Right forelimb (tissue), 1 donor: Measurements from ENCODE around the gene ENTPD7.

Source experiments
- DNase-seq: peaks from one replicate; pipeline ENCODE4 v3.0.0-alpha.2; 2018

The ENTPD7 gene

DNA sequence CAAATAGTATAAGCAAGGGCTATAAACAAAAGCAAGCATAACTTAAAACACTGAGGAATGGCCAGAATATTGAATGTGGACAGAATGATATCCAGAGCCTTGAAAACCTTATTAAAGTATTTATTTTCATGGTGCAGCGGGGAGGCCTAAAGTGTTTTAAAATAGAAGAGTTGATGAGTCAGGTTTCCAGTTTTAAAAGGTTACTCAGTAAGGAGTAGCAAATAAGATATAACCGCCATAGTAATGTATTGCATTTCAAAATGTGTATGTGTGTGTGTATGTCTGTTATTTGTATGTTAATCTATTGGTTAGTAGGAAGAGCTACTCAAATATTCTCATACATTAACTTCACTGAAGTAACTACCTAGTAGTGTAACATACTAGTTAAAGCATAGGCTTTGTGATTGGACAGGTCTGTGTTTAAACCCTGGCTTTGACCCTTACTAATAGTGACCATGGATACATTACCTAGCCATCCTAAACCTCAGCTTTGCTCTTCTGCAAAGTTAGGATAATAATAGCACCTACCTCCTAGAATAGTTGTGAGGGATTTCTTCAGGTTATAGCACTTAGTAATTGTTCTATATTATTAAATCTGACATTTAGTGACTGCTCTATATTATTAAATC, 89.6 kb downstream of the ENTPD7 start:
- DNase-seq, result no peak

DNA sequence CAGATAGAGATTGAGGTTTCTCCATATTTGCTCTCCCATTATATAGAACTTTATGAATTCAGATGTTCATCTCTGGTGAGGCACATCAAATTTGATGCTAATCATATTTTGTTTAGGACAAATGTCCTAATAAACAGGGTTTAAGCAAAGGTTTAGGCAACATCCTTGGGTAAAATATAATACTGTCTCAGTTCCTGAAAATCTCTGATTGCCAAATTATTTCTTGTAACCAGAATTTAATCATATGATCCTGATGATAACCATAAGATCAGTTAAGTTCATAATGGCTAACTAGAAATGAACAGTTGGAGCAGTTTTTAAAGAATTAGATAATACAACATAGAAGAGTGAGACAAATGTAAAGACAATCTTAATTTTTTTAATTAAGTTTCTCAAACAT, 91.3 kb downstream of the ENTPD7 start:
- DNase-seq, result no peak

DNA sequence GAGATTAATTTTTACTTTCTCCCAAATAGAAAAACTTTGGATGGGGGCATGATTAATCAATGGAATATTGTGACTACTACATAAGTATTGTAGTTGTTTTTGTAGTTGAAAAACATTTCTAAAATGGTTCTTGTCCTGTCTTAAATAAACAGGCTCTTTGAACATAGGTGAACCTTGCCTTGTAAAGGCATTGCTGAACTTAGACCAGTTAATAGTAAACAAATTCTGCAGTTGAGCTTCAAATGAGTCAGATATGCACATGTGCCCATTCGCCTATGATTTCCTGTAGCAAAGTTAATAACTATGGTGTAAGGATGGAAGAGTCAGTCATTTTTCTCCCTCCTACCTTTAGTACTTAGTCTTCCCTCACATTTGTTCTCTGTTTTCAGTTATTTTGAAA, 95.4 kb downstream of the ENTPD7 start:
- no peak for DNase-seq
